SH-SY5Y (cell line): ENCODE measurements around the gene DDC.

Experiments
- GATA2 ChIP-seq: IDR thresholded peaks from 2 replicates; pipeline ENCODE4 v1.6.1; 2011; ENCODE audit warnings: mild to moderate bottlenecking, low read depth, low read length
- GATA3 ChIP-seq: IDR thresholded peaks from 2 replicates; pipeline ENCODE4 v1.6.1; 2011; ENCODE audit warnings: low read depth, mild to moderate bottlenecking, low read length, moderate library complexity

DNA sequence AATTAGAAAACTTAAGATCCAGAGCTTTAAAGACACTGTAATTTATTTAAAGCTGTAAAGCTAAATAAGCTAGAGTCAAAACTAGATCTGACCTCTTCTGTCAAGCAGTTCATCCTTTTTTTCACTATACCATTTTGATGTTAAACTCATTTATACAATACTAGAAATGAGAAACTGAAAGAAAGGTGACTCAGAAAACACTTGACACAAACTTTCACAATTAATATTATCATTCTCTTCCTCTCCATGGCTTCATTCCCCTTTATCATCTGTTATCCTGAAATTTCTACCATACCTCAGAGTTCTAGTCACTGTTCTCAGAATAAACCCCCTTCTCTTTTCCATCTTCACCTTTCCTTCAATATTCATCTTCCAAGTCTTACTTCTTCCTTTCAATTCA lies 116.4 kb downstream of the DDC start:
- TF ChIP-seq GATA2, result no peak
- TF ChIP-seq GATA3, result no peak
